ENCODE measurements around the gene CDT1. TPM values are rescaled to one million over a fixed set of nuclear protein-coding genes. Genes with fewer than 3 reads are reported as not detected.

Gene CDT1
- total RNA-seq, 4 donors from 2014 or later, result 2.9 to 14.7 (median 7.9) TPM

DNA sequence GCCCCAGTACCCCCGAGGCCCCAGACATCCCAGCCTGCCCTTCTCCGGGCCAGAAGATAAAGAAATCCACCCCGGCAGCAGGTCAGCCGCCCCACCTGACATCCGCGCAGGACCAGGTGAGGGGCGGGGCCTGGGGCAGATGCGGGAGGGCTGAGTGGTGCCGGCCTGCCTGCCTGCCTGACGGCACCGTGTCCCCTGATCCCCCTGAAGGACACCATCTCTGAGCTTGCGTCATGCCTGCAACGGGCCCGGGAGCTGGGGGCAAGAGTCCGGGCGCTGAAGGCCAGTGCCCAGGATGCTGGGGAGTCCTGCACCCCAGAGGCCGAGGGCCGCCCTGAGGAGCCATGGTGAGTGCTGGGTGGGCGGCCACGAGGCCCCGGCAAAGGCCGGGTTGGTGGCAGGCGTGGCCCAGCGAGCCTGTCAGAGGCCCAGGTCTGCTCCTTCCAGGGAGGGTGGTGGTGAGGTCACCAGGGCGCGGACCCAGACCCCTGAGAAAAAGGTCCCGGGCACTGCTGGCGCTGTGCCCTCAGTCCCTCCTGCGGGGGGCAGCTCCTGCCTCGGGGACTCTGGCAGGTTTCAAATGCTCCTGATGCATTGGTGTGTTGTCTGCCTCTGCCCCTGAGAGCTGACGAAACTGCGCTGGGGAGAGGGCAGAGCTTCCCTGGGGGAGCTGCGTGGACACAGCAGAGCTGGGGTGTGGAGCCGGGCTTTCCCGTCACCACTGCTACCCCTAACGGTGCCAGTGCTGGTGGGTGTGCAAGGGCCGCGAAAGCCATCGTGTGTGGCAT is 1.2 kb downstream of the CDT1 start:
- TF ChIP-seq POLR2A (IDR thresholded peaks at IDR 0.05), result no peak
- TF ChIP-seq, protein P1, sequence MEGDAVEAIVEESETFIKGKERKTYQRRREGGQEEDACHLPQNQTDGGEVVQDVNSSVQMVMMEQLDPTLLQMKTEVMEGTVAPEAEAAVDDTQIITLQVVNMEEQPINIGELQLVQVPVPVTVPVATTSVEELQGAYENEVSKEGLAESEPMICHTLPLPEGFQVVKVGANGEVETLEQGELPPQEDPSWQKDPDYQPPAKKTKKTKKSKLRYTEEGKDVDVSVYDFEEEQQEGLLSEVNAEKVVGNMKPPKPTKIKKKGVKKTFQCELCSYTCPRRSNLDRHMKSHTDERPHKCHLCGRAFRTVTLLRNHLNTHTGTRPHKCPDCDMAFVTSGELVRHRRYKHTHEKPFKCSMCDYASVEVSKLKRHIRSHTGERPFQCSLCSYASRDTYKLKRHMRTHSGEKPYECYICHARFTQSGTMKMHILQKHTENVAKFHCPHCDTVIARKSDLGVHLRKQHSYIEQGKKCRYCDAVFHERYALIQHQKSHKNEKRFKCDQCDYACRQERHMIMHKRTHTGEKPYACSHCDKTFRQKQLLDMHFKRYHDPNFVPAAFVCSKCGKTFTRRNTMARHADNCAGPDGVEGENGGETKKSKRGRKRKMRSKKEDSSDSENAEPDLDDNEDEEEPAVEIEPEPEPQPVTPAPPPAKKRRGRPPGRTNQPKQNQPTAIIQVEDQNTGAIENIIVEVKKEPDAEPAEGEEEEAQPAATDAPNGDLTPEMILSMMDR (IDR thresholded peaks at IDR 0.05), result no peak
- 21 to 33% methylated on average over 26 to 30 of the region's 39 CpGs for WGBS, 2 donors
- DNase-seq (ENCODE audit: low spot score in 2 of 2), result peak in 1 of 2 donors; percentile 87
- no peak overlapping the region for H3K4me3 ChIP-seq (ENCODE audit: low read depth, poor library complexity, severe bottlenecking)
- intact Hi-C loops (cut with DNase I; ENCODE audit: low total_unique reads), result no loop called here

DNA sequence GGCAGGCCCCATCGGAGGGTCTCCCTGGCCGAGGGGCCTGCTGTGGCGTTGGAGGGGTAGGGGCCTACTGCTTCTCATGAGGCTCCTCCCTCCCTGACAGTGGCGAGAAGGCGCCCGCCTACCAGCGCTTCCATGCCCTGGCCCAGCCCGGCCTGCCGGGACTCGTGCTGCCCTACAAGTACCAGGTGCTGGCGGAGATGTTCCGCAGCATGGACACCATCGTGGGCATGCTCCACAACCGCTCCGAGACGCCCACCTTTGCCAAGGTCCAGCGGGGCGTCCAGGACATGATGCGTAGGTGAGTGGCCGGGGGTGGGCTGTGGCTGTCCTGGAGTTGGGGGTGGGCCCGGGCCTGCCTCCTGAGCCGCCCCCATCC is 1.7 kb downstream of the CDT1 start:
- intact Hi-C loops (cut with DNase I; ENCODE audit: low total_unique reads), result no loop called here
- H3K4me3 ChIP-seq (ENCODE audit: low read depth, poor library complexity, severe bottlenecking), result no peak overlapping the region
- DNase-seq (ENCODE audit: low spot score in 2 of 2), result peak in 1 of 2 donors; percentile 85
- WGBS, 2 donors, result 59 to 83% methylated on average over 6 to 18 of the region's 22 CpGs
- TF ChIP-seq, protein P1 (IDR thresholded peaks at IDR 0.05), result no peak
- TF ChIP-seq POLR2A (IDR thresholded peaks at IDR 0.05), result no peak

DNA sequence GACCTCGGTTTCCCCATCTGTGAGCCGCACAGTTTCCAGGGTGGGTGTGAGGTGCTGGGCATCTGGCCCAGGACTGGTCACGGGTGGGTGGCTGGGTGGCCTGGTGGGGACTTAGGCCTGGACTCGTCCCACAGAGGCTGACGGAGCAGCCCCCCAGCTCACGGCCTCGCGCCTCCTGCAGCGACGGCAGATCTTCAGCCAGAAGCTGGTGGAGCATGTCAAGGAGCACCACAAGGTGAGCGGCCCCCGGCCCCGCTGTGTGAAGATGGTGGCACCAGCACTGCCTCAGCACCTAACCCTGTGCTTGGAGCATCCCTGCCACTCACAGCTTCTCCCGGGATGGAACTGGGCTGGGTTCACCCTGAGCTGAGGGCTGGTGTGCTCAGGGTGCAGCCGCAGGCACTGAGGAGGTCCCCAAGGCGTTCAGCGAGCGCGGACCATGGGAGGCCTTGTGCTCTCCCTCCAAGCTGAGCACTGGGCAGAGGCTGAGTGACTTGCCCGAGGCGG is 2.4 kb downstream of the CDT1 start:
- intact Hi-C loops (cut with DNase I; ENCODE audit: low total_unique reads), result no loop called here
- DNase-seq (ENCODE audit: low spot score in 2 of 2), result no peak
- 86 to 94% methylated on average over 5 to 11 of the region's 21 CpGs for WGBS, 2 donors
- H3K4me3 ChIP-seq (ENCODE audit: low read depth, poor library complexity, severe bottlenecking), result no peak overlapping the region
- TF ChIP-seq, protein P1 (IDR thresholded peaks at IDR 0.05), result no peak
- TF ChIP-seq POLR2A (IDR thresholded peaks at IDR 0.05), result no peak

DNA sequence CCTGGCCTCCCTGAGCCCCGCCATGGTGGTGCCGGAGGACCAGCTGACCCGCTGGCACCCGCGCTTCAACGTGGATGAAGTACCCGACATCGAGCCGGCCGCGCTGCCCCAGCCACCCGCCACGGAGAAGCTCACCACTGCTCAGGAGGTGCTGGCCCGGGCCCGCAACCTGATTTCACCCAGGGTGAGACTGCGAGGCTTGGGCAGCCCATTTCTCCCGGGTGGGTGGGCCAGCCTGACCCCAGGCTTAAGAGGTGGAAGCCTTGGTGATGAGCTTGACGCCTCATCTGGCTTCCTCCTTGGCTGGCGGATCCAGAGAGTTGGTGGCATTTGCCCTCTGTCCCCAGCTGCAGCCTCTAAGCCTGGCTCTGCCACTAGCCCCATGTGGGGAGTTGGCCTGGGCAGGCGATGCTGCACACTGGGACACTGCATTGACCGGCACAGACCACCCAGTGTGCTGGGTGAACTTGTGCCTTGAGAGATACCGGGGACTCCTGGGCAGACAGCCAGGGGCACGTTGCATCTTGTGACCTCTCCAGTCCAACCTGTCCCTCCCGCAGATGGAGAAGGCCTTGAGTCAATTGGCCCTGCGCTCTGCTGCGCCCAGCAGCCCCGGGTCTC is 3.0 kb downstream of the CDT1 start:
- intact Hi-C loops (cut with DNase I; ENCODE audit: low total_unique reads), result no loop called here

DNA sequence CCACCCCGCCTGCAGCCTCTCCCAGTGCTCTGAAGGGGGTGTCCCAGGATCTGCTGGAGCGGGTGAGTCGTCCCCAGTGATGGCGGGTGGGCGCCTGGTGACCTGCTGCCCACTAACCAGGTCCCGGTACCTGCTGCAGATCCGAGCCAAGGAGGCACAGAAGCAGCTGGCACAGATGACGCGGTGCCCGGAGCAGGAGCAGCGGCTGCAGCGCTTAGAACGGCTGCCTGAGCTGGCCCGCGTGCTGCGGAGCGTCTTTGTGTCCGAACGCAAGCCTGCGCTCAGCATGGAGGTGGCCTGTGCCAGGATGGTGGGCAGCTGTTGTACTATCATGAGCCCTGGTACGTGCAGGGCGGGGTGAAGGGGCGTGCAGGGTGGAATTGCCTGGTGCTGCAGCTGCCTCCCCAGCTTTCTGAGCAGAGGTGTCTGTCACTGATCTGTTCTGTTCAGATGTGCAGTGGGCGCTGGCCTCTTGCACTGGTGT is 3.6 kb downstream of the CDT1 start:
- TF ChIP-seq, protein P1 (IDR thresholded peaks at IDR 0.05), result no peak
- TF ChIP-seq POLR2A (IDR thresholded peaks at IDR 0.05), result no peak
- no peak for DNase-seq (ENCODE audit: low spot score in 2 of 2)
- WGBS, 2 donors, result 75 to 79% methylated on average over 17 to 24 of the region's 24 CpGs
- intact Hi-C loops (cut with DNase I; ENCODE audit: low total_unique reads), result no loop called here
- H3K4me3 ChIP-seq (ENCODE audit: low read depth, poor library complexity, severe bottlenecking), result no peak overlapping the region

More for the DNA sequence above, 3.0 kb downstream of the CDT1 start:
- TF ChIP-seq, protein P1 (IDR thresholded peaks at IDR 0.05), result no peak
- TF ChIP-seq POLR2A (IDR thresholded peaks at IDR 0.05), result no peak
- 84 to 90% methylated on average over 21 to 26 of the region's 27 CpGs for WGBS, 2 donors
- no peak overlapping the region for H3K4me3 ChIP-seq (ENCODE audit: low read depth, poor library complexity, severe bottlenecking)
- no peak for DNase-seq (ENCODE audit: low spot score in 2 of 2)
